Nephron progenitor cell (in vitro differentiated cells): Measurements from ENCODE around the gene DOCK3.

ENCODE experiments used
- DNase-seq: peaks from one replicate; pipeline ENCODE4 v3.0.0; 2021
- H3K27ac Mint-ChIP-seq: 2 replicates; pipeline ENCODE4 v1.8.0; 2021; ENCODE audit warnings: mild to moderate bottlenecking, moderate library complexity, mixed read lengths
- H3K27me3 Mint-ChIP-seq: 2 replicates; pipeline ENCODE4 v1.8.0; 2021; ENCODE audit warnings: mild to moderate bottlenecking, low read depth, mixed read lengths; ENCODE audit not compliant: poor library complexity
- H3K36me3 Mint-ChIP-seq: 2 replicates; pipeline ENCODE4 v1.8.0; 2021; ENCODE audit warnings: low read depth, mixed read lengths
- H3K4me1 Mint-ChIP-seq: 2 replicates; pipeline ENCODE4 v1.8.0; 2021; ENCODE audit warnings: mixed read lengths
- H3K4me3 Mint-ChIP-seq: 2 replicates; pipeline ENCODE4 v1.8.0; 2021; ENCODE audit warnings: mild to moderate bottlenecking, moderate library complexity, mixed read lengths
- H3K9me3 Mint-ChIP-seq: 2 replicates; pipeline ENCODE4 v1.8.0; 2021; ENCODE audit warnings: mild to moderate bottlenecking, moderate library complexity, mixed read lengths
- CTCF ChIP-seq: fragments of 200-600 bp; sonication (generic); IDR thresholded peaks from 2 replicates; pipeline ENCODE4 v1.5.0; 2021; ENCODE audit warnings: antibody characterized with exemption

The DOCK3 gene

GRCh38 chr3:51391566-51392354, 717.0 kb downstream of the DOCK3 start:
- H3K36me3 Mint-ChIP-seq, result peaks cover 67% of the 10 kb centered on the region
- H3K27ac Mint-ChIP-seq, result peak overlapping the region; percentile 87
- TF ChIP-seq CTCF, result no peak
- H3K4me1 Mint-ChIP-seq, result peaks cover 59% of the 10 kb centered on the region
- peaks cover 23% of the 10 kb centered on the region for H3K9me3 Mint-ChIP-seq
- H3K27me3 Mint-ChIP-seq, result no peaks in the 10 kb centered on the region
- peak overlapping the region; percentile 84 for H3K4me3 Mint-ChIP-seq
- peak; percentile 63 for DNase-seq

GRCh38 chr3:51392355-51393133, 717.8 kb downstream of the DOCK3 start:
- no peak for TF ChIP-seq CTCF
- H3K27ac Mint-ChIP-seq, result peak overlapping the region; percentile 64
- H3K27me3 Mint-ChIP-seq, result no peaks in the 10 kb centered on the region
- peaks cover 58% of the 10 kb centered on the region for H3K4me1 Mint-ChIP-seq
- H3K9me3 Mint-ChIP-seq, result peaks cover 23% of the 10 kb centered on the region
- peaks cover 66% of the 10 kb centered on the region for H3K36me3 Mint-ChIP-seq
- DNase-seq, result no peak
- peak overlapping the region; percentile 84 for H3K4me3 Mint-ChIP-seq

GRCh38 chr3:51393134-51393495, 718.4 kb downstream of the DOCK3 start:
- peak overlapping the region; percentile 84 for H3K4me3 Mint-ChIP-seq
- peaks cover 55% of the 10 kb centered on the region for H3K4me1 Mint-ChIP-seq
- H3K27ac Mint-ChIP-seq, result peak overlapping the region; percentile 61
- TF ChIP-seq CTCF, result no peak
- no peaks in the 10 kb centered on the region for H3K27me3 Mint-ChIP-seq
- no peak for DNase-seq
- peaks cover 60% of the 10 kb centered on the region for H3K36me3 Mint-ChIP-seq
- peaks cover 23% of the 10 kb centered on the region for H3K9me3 Mint-ChIP-seq

GRCh38 chr3:51393564-51393963, 718.8 kb downstream of the DOCK3 start:
- H3K9me3 Mint-ChIP-seq, result peaks cover 23% of the 10 kb centered on the region
- peaks cover 56% of the 10 kb centered on the region for H3K36me3 Mint-ChIP-seq
- no peaks in the 10 kb centered on the region for H3K27me3 Mint-ChIP-seq
- peaks cover 51% of the 10 kb centered on the region for H3K4me1 Mint-ChIP-seq
- H3K27ac Mint-ChIP-seq, result peak overlapping the region; percentile 79
- no peak for DNase-seq
- peak overlapping the region; percentile 75 for H3K4me3 Mint-ChIP-seq
- TF ChIP-seq CTCF, result no peak

- peaks cover 46% of the 10 kb centered on the region for H3K36me3 Mint-ChIP-seq
- H3K27me3 Mint-ChIP-seq, result no peaks in the 10 kb centered on the region
- peaks cover 23% of the 10 kb centered on the region for H3K9me3 Mint-ChIP-seq
- no peak for TF ChIP-seq CTCF
- peak overlapping the region; percentile 75 for H3K4me3 Mint-ChIP-seq
- H3K4me1 Mint-ChIP-seq, result peaks cover 42% of the 10 kb centered on the region
- peak overlapping the region; percentile 78 for H3K27ac Mint-ChIP-seq
- DNase-seq, result no peak
Measured at GRCh38 chr3:51394541-51394940, 719.8 kb downstream of the DOCK3 start.
